ENCODE results near the gene ZNHIT1.

The ZNHIT1 gene

GRCh38 chr7:101238226-101239182 lies 20.5 kb downstream of the ZNHIT1 start:
- no peak for TF ChIP-seq CTCF (IDR thresholded peaks at IDR 0.05; ENCODE audit: borderline replicate concordance, insufficient read depth, low read depth, low read length)
- H3K4me3 ChIP-seq (ENCODE audit: low read depth, low read length), result no peak overlapping the region

- TF ChIP-seq CTCF (IDR thresholded peaks at IDR 0.05; ENCODE audit: borderline replicate concordance, insufficient read depth, low read depth, low read length), result no peak
- H3K4me3 ChIP-seq (ENCODE audit: low read depth, low read length), result no peak overlapping the region
Measured at GRCh38 chr7:101239191-101239950, 21.4 kb downstream of the ZNHIT1 start.

- no peak overlapping the region for H3K4me3 ChIP-seq (ENCODE audit: low read depth, low read length)
- no peak for TF ChIP-seq CTCF (IDR thresholded peaks at IDR 0.05; ENCODE audit: borderline replicate concordance, insufficient read depth, low read depth, low read length)
Measured at GRCh38 chr7:101239951-101240220, 21.9 kb downstream of the ZNHIT1 start.

- no peak for TF ChIP-seq CTCF (IDR thresholded peaks at IDR 0.05; ENCODE audit: borderline replicate concordance, insufficient read depth, low read depth, low read length)
Measured at GRCh38 chr7:101240226-101241014, 22.5 kb downstream of the ZNHIT1 start.

GRCh38 chr7:101241015-101241363 lies 23.0 kb downstream of the ZNHIT1 start:
- TF ChIP-seq CTCF (IDR thresholded peaks at IDR 0.05; ENCODE audit: borderline replicate concordance, insufficient read depth, low read depth, low read length), result no peak
- no peak overlapping the region for H3K4me3 ChIP-seq (ENCODE audit: low read depth, low read length)

More at GRCh38 chr7:101240226-101241014, 22.5 kb downstream of the ZNHIT1 start:
- no peak overlapping the region for H3K4me3 ChIP-seq (ENCODE audit: low read depth, low read length)

- no peak for TF ChIP-seq CTCF (IDR thresholded peaks at IDR 0.05; ENCODE audit: borderline replicate concordance, insufficient read depth, low read depth, low read length)
- no peak overlapping the region for H3K4me3 ChIP-seq (ENCODE audit: low read depth, low read length)
Measured at GRCh38 chr7:101241443-101242349, 23.7 kb downstream of the ZNHIT1 start.
